Measurements from ENCODE around the gene TRIM75.
"Not testable (repeated sequence)": the region's sequence is repeated elsewhere in the genome, so short reads cannot be mapped to it uniquely, and the experiment has no call there.

TRIM75 gene

GRCh38 chr4:165053645-165054044 lies at the start of gene TRIM75:
Gene TRIM75 (plus strand): TSS chr4:165053866. CDS start chr4:165059148, 5,282 bp downstream.
- in situ Hi-C loops (cut with HindIII; ENCODE audit: low pct_ligation_motif_present, low pct_unique_long_range_greater_than_20kb, low sequenced_read_pairs), result no loop called here
- no peak for DNase-seq

DNA sequence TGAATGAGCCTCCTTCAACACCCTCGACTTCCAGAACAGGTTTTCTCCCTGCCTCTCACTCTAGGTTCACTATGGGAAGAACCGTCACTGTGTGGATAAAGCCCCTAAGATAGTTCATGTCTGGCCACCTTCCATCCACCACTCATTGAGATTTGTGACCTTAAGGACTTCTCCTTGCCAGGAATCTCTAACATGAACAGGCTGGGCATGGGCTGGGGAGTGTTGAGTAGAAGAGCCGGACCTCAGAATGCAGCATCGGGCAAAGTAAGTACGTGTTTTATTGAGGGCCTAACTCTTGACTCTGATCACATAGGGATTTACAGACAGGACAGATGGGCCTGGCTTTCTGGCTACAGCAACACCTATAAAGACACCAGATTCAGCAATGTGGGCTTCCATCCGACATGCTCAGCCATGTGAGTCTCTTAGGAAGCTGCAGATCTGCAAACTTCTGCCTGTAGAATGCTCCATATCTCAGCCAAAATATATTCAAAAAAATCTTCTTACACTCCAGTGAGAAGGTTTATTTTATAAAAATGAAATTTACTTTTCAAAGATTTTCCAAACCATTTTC lies 48.2 kb upstream of the TRIM75 start:
- no peak for DNase-seq
- in situ Hi-C loops (cut with HindIII; ENCODE audit: low pct_ligation_motif_present, low pct_unique_long_range_greater_than_20kb, low sequenced_read_pairs), result no loop called here

- in situ Hi-C loops (cut with HindIII; ENCODE audit: low pct_ligation_motif_present, low pct_unique_long_range_greater_than_20kb, low sequenced_read_pairs), result no loop called here
- DNase-seq, result no peak
Observed at GRCh38 chr4:165006456-165006855, 47.2 kb upstream of the TRIM75 start.

- DNase-seq, result no peak
- in situ Hi-C loops (cut with HindIII; ENCODE audit: low pct_ligation_motif_present, low pct_unique_long_range_greater_than_20kb, low sequenced_read_pairs), result no loop called here
Observed at GRCh38 chr4:165006886-165007285, 46.8 kb upstream of the TRIM75 start.

GRCh38 chr4:165009493-165010227 lies 44.0 kb upstream of the TRIM75 start:
- no peak for DNase-seq
- in situ Hi-C loops (cut with HindIII; ENCODE audit: low pct_ligation_motif_present, low pct_unique_long_range_greater_than_20kb, low sequenced_read_pairs), result no loop called here

GRCh38 chr4:165010487-165010886 lies 43.2 kb upstream of the TRIM75 start:
- in situ Hi-C loops (cut with HindIII; ENCODE audit: low pct_ligation_motif_present, low pct_unique_long_range_greater_than_20kb, low sequenced_read_pairs), result no loop called here
- DNase-seq, result no peak

- in situ Hi-C loops (cut with HindIII; ENCODE audit: low pct_ligation_motif_present, low pct_unique_long_range_greater_than_20kb, low sequenced_read_pairs), result no loop called here
- no peak for DNase-seq
Observed at GRCh38 chr4:165010991-165011390, 42.7 kb upstream of the TRIM75 start.

DNA sequence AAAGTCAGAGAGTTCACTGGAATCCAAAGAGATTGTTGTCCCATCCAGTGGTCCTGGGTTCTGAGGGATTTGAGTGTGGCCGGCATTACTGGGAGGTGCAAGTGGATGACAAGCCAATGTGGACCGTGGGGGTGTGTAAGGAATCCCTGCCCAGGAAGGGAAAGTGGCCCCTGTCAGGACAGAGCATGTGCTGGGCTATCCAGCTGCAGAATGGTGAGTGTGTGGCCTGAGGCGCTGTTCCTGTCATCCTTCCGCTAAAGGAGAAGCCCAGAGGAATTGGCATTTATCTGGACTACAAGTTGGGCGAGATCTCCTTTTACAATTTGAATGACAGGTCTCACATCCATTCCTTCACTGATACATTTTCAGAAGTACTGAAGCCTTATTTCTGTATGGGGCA lies 42.3 kb upstream of the TRIM75 start:
- no peak for DNase-seq
- in situ Hi-C loops (cut with HindIII; ENCODE audit: low pct_ligation_motif_present, low pct_unique_long_range_greater_than_20kb, low sequenced_read_pairs), result no loop called here

- in situ Hi-C loops (cut with HindIII; ENCODE audit: low pct_ligation_motif_present, low pct_unique_long_range_greater_than_20kb, low sequenced_read_pairs), result no loop called here
- no peak for DNase-seq
Observed at GRCh38 chr4:165013691-165014090, 40.0 kb upstream of the TRIM75 start.

- in situ Hi-C loops (cut with HindIII; ENCODE audit: low pct_ligation_motif_present, low pct_unique_long_range_greater_than_20kb, low sequenced_read_pairs), result no loop called here
- no peak for DNase-seq
Observed at GRCh38 chr4:165016971-165017370, 36.7 kb upstream of the TRIM75 start.

GRCh38 chr4:165019995-165020394 lies 33.7 kb upstream of the TRIM75 start:
- DNase-seq; in situ Hi-C loops (cut with HindIII; ENCODE audit: low pct_ligation_motif_present, low pct_unique_long_range_greater_than_20kb, low sequenced_read_pairs): not testable (repeated sequence)

DNA sequence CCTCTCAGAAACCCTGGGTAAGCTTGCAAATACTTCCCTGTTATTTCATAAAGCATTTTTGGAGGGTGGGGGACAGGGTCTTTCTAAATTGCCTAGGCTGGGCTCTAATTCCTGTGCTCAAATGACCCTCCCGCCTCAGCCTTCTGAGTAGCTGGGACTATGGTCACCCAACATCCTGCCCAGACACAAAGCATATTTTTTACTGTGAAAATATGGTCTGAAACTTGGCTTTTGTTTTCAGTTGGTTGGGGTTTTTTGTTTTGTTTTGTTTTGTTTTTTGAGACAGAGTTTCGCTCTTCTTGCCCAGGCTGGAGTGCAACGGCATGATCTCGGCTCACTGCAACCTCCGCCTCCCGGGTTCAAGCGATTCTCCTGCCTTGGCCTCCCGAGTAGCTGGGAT lies 27.9 kb upstream of the TRIM75 start:
- DNase-seq; in situ Hi-C loops (cut with HindIII; ENCODE audit: low pct_ligation_motif_present, low pct_unique_long_range_greater_than_20kb, low sequenced_read_pairs): not testable (repeated sequence)

- in situ Hi-C loops (cut with HindIII; ENCODE audit: low pct_ligation_motif_present, low pct_unique_long_range_greater_than_20kb, low sequenced_read_pairs), result no loop called here
- DNase-seq, result no peak
Observed at GRCh38 chr4:165027762-165028402, 25.8 kb upstream of the TRIM75 start.

GRCh38 chr4:165031436-165032211 lies 22.0 kb upstream of the TRIM75 start, which contains the start of gene TRIM60:
Gene TRIM60 (plus strand): TSS chr4:165031999. CDS start chr4:165040073, 8,074 bp downstream.
- DNase-seq, result no peak
- in situ Hi-C loops (cut with HindIII; ENCODE audit: low pct_ligation_motif_present, low pct_unique_long_range_greater_than_20kb, low sequenced_read_pairs), result no loop called here

GRCh38 chr4:165048170-165048569 lies 5.5 kb upstream of the TRIM75 start:
- DNase-seq, result no peak
- in situ Hi-C loops (cut with HindIII; ENCODE audit: low pct_ligation_motif_present, low pct_unique_long_range_greater_than_20kb, low sequenced_read_pairs), result no loop called here

DNA sequence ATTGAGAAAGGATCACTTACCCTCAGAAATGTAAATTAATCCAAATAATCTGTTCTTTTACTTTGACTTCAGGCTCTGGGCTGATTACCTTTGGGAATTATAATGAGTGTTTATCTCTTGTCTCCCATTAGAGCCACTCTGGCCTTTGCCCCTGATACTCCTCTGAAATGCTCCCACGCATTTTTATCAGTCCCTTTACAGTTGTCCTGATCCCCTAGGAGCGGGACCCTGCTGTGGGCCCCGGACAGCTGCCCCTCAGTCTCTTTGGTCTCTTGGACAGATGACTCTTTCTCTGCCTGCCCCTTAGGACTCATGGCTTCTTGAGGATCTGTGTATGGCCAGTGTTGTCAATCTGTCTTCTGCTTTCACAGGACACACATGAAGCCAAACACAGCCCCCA lies 1.0 kb upstream of the TRIM75 start:
- DNase-seq, result no peak
- in situ Hi-C loops (cut with HindIII; ENCODE audit: low pct_ligation_motif_present, low pct_unique_long_range_greater_than_20kb, low sequenced_read_pairs), result no loop called here

DNA sequence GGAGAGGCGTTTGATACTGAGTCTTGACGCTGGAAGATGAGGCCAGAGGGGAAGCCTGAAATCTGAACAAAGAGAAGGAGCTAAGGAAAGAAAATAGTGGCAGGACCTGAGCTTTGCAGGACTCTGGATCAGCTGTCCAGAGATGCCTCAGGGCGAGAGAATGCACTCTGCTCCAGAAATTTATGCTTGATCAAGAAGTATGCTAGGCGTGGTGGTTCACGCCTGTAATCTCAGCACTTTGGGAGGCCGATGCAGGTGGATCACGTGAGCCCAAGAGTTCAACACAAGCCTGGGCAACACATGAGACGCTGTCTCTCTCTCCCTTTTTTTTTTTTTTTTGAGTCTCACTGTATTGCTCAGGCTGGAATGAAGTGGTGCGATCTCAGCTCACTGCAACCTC lies 1.9 kb downstream of the TRIM75 start:
- in situ Hi-C loops (cut with HindIII; ENCODE audit: low pct_ligation_motif_present, low pct_unique_long_range_greater_than_20kb, low sequenced_read_pairs), result no loop called here

DNA sequence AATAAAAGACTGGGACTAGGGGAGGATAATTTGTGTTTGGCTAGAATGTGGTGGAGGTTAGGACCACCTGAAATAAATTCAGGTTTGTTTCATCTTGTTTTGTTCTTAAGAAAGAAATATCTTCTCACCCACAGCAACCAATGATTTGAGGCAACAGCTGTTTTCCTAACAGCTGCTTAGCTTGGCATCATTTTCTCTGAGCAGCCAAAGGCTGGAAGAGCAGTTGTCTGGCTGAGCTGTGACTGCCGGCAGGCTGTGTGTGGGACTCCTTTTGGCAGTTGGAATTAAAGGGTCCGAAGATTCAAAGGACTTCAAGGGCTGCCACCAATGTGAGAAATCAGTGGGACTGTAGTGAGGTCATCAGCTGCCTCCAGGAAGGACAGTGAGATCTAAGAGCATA lies 5.0 kb downstream of the TRIM75 start:
- no peak for DNase-seq
- in situ Hi-C loops (cut with HindIII; ENCODE audit: low pct_ligation_motif_present, low pct_unique_long_range_greater_than_20kb, low sequenced_read_pairs), result no loop called here

More for the DNA sequence above, 1.9 kb downstream of the TRIM75 start:
- DNase-seq, result no peak

- in situ Hi-C loops (cut with HindIII; ENCODE audit: low pct_ligation_motif_present, low pct_unique_long_range_greater_than_20kb, low sequenced_read_pairs), result no loop called here
- no peak for DNase-seq
Observed at GRCh38 chr4:165059386-165059785, 5.7 kb downstream of the TRIM75 start.
